Mesenchymal stem cell (in vitro differentiated cells and primary cell): Measurements from ENCODE around the gene ERGIC3.

ENCODE experiments used
- DNase-seq: peaks from one replicate; pipeline ENCODE4 v3.0.0-alpha.2; 2013
- H2AFZ ChIP-seq: one replicate; pipeline ENCODE4 v1.6.1; 2013; ENCODE audit warnings: low read depth, mild to moderate bottlenecking, control low read depth, inconsistent platforms, low read length, moderate library complexity
- H2AK5ac ChIP-seq: 2 replicates; pipeline ENCODE4 v1.6.1; 2013; ENCODE audit warnings: low read length, moderate library complexity, mild to moderate bottlenecking, inconsistent platforms; ENCODE audit not compliant: severe bottlenecking
- H2BK120ac ChIP-seq: one replicate; pipeline ENCODE4 v1.6.1; 2013; ENCODE audit warnings: low read depth, mild to moderate bottlenecking, inconsistent platforms, low read length, moderate library complexity
- H2BK12ac ChIP-seq, 2 experiments: one replicate each; pipeline ENCODE4 v1.6.1; 2013; ENCODE audit warnings: inconsistent platforms in 2 of 2, low read length in 2 of 2, mild to moderate bottlenecking in 2 of 2, moderate library complexity in 2 of 2, control low read depth in 1 of 2
- H2BK15ac ChIP-seq: one replicate; pipeline ENCODE4 v1.6.1; 2013; ENCODE audit warnings: mild to moderate bottlenecking, low read depth, inconsistent platforms; ENCODE audit not compliant: poor library complexity, severe bottlenecking
- H2BK5ac ChIP-seq: 2 replicates; pipeline ENCODE4 v1.6.1; 2013; ENCODE audit warnings: low read depth, mild to moderate bottlenecking, low read length, control low read depth, inconsistent platforms; ENCODE audit not compliant: poor library complexity, severe bottlenecking
- H3K14ac ChIP-seq, 2 experiments: one replicate each; pipeline ENCODE4 v1.6.1; 2013; ENCODE audit warnings: inconsistent platforms in 2 of 2, low read length in 2 of 2, control low read depth in 1 of 2, mild to moderate bottlenecking in 1 of 2, moderate library complexity in 1 of 2
- H3K18ac ChIP-seq, 2 experiments: one replicate each; pipeline ENCODE4 v1.6.1; 2013; ENCODE audit warnings: inconsistent platforms in 2 of 2, low read length in 2 of 2, control low read depth in 1 of 2, low read depth in 1 of 2, mild to moderate bottlenecking in 1 of 2
- H3K23ac ChIP-seq, 2 experiments: one replicate each; pipeline ENCODE4 v1.6.1; 2013; ENCODE audit warnings: inconsistent platforms in 2 of 2, low read length in 2 of 2, mild to moderate bottlenecking in 2 of 2, moderate library complexity in 2 of 2, control low read depth in 1 of 2
- H3K27ac ChIP-seq: 2 replicates; pipeline ENCODE4 v1.5.1; 2013; ENCODE audit warnings: mild to moderate bottlenecking, moderate library complexity, low read length, control low read depth, inconsistent platforms; ENCODE audit not compliant: poor library complexity, severe bottlenecking
- H3K27me3 ChIP-seq, 2 experiments: 2 replicates each; pipeline versions ENCODE4 v1.6.1 to v1.7.0; 2013; ENCODE audit warnings: low read length in 2 of 2, mild to moderate bottlenecking in 2 of 2, moderate library complexity in 2 of 2, control low read depth in 1 of 2, inconsistent platforms in 1 of 2; ENCODE audit not compliant: control insufficient read depth in 1 of 2, insufficient read depth in 1 of 2
- H3K36me3 ChIP-seq, 2 experiments: 2 replicates each; pipeline versions ENCODE4 v1.6.1 to v1.7.0; 2013; ENCODE audit warnings: low read length in 2 of 2, control low read depth in 1 of 2, inconsistent platforms in 1 of 2, low read depth in 1 of 2, mild to moderate bottlenecking in 1 of 2; ENCODE audit not compliant: insufficient read depth in 2 of 2, control insufficient read depth in 1 of 2
- H3K4ac ChIP-seq, 2 experiments: one replicate each; pipeline ENCODE4 v1.6.1; 2013; ENCODE audit warnings: inconsistent platforms in 2 of 2, low read length in 2 of 2, mild to moderate bottlenecking in 2 of 2, moderate library complexity in 2 of 2, control low read depth in 1 of 2, low read depth in 1 of 2
- H3K4me1 ChIP-seq: 2 replicates; pipeline ENCODE4 v1.6.1; 2013; ENCODE audit warnings: low read depth, low read length, control low read depth; ENCODE audit not compliant: control insufficient read depth, insufficient read depth
- H3K4me2 ChIP-seq: 2 replicates; pipeline ENCODE4 v1.6.1; 2013; ENCODE audit warnings: low read length, mild to moderate bottlenecking, inconsistent platforms; ENCODE audit not compliant: poor library complexity, severe bottlenecking
- H3K4me3 ChIP-seq, 2 experiments: 2 replicates each; pipeline versions ENCODE4 v1.5.1 to v1.7.0; 2013; ENCODE audit warnings: low read length in 2 of 2, mild to moderate bottlenecking in 2 of 2, control low read depth in 1 of 2, low read depth in 1 of 2; ENCODE audit not compliant: insufficient read depth in 1 of 2
- H3K79me1 ChIP-seq: replicated peaks from 2 replicates; pipeline ENCODE4 v1.6.1; 2013; ENCODE audit warnings: mild to moderate bottlenecking, control low read depth, low read length, inconsistent platforms; ENCODE audit not compliant: poor library complexity, severe bottlenecking
- H3K9ac ChIP-seq: 2 replicates; pipeline ENCODE4 v1.7.0; 2013; ENCODE audit warnings: mild to moderate bottlenecking, low read length, moderate library complexity
- H3K9me3 ChIP-seq: 2 replicates; pipeline ENCODE4 v1.7.0; 2013; ENCODE audit warnings: mild to moderate bottlenecking, low read length; ENCODE audit not compliant: control insufficient read depth
- H4K8ac ChIP-seq: one replicate; pipeline ENCODE4 v1.6.1; 2013; ENCODE audit warnings: inconsistent platforms, mild to moderate bottlenecking, low read length, moderate library complexity
- H4K91ac ChIP-seq: one replicate; pipeline ENCODE4 v1.6.1; 2013; ENCODE audit warnings: mild to moderate bottlenecking, low read length, inconsistent platforms
- WGBS: methylation state at CpG from one replicate; pipeline ENCODE4 v1.1.7; 2013; ENCODE audit warnings: mixed read lengths; 5-methylcytosine and 5-hydroxymethylcytosine counted together

The ERGIC3 gene

GRCh38 chr20:35518955-35519354 is 22.9 kb upstream of the ERGIC3 start:
- Histone ChIP-seq H3K9me3 (no peaks in the 10 kb centered on the region), H3K4ac (no peak overlapping the region), H3K9ac (no peak overlapping the region), H2AFZ (no peak overlapping the region), H3K4me1 (peaks cover 14% of the 10 kb centered on the region), H4K91ac (no peak overlapping the region), H2BK15ac (no peak overlapping the region), H3K23ac (no peak overlapping the region), H3K14ac (no peak overlapping the region), H2AK5ac (no peak overlapping the region), H2BK5ac (no peak overlapping the region), H3K4me3 (no peak overlapping the region), H3K27ac (no peak overlapping the region), H3K79me1 (peaks cover 4% of the 10 kb centered on the region), H3K27me3 (no peaks in the 10 kb centered on the region), H2BK12ac (no peak overlapping the region), H4K8ac (no peak overlapping the region), H3K4me2 (no peak overlapping the region), H3K18ac (no peak overlapping the region), H3K36me3 (peaks cover 15 to 17% of the 10 kb centered on the region in 2 experiments), H2BK120ac (no peak overlapping the region)
- WGBS, result 97% methylated on average over 9 of the region's 9 CpGs
- DNase-seq, result no peak

- H4K91ac ChIP-seq, result no peak overlapping the region
- H3K79me1 ChIP-seq, result no peaks in the 10 kb centered on the region
- H2BK15ac ChIP-seq, result no peak overlapping the region
- no peak overlapping the region for H3K4me2 ChIP-seq
- H3K9ac ChIP-seq, result no peak overlapping the region
- H3K27me3 ChIP-seq, result peaks cover 0 to 2% of the 10 kb centered on the region in 2 experiments
- no peak overlapping the region for H3K18ac ChIP-seq
- H4K8ac ChIP-seq, result no peak overlapping the region
- no peak overlapping the region for H2AFZ ChIP-seq
- H3K27ac ChIP-seq, result no peak overlapping the region
- 90% methylated on average over 5 of the region's 6 CpGs for WGBS
- no peak overlapping the region for H2BK5ac ChIP-seq
- H2BK120ac ChIP-seq, result no peak overlapping the region
- H3K23ac ChIP-seq, result no peak overlapping the region
- H3K4me3 ChIP-seq, result no peak overlapping the region
- H3K36me3 ChIP-seq, result no peaks in the 10 kb centered on the region
- DNase-seq, result no peak
- H3K9me3 ChIP-seq, result no peaks in the 10 kb centered on the region
- no peak overlapping the region for H3K14ac ChIP-seq
- H3K4ac ChIP-seq, result no peak overlapping the region
- no peak overlapping the region for H2BK12ac ChIP-seq
- no peak overlapping the region for H2AK5ac ChIP-seq
- H3K4me1 ChIP-seq, result peaks cover 1% of the 10 kb centered on the region
Measured at GRCh38 chr20:35523298-35523888, 18.5 kb upstream of the ERGIC3 start.

GRCh38 chr20:35525639-35526038 is 16.2 kb upstream of the ERGIC3 start:
- no peak overlapping the region for H2BK12ac ChIP-seq
- H4K91ac ChIP-seq, result no peak overlapping the region
- no peak overlapping the region for H3K4me3 ChIP-seq
- H2AFZ ChIP-seq, result no peak overlapping the region
- no peak overlapping the region for H3K14ac ChIP-seq
- DNase-seq, result no peak
- no peaks in the 10 kb centered on the region for H3K36me3 ChIP-seq
- H2AK5ac ChIP-seq, result no peak overlapping the region
- no peak overlapping the region for H2BK15ac ChIP-seq
- no peak overlapping the region for H3K4me2 ChIP-seq
- H3K4me1 ChIP-seq, result peaks cover 1% of the 10 kb centered on the region
- WGBS, result 100% methylated on average over 1 of the region's 1 CpG
- H3K27me3 ChIP-seq, result peaks cover 0 to 2% of the 10 kb centered on the region in 2 experiments
- H3K9ac ChIP-seq, result no peak overlapping the region
- no peak overlapping the region for H4K8ac ChIP-seq
- H3K4ac ChIP-seq, result no peak overlapping the region
- H3K27ac ChIP-seq, result no peak overlapping the region
- H3K9me3 ChIP-seq, result no peaks in the 10 kb centered on the region
- no peak overlapping the region for H2BK120ac ChIP-seq
- H2BK5ac ChIP-seq, result no peak overlapping the region
- H3K79me1 ChIP-seq, result no peaks in the 10 kb centered on the region
- no peak overlapping the region for H3K18ac ChIP-seq
- no peak overlapping the region for H3K23ac ChIP-seq

GRCh38 chr20:35527122-35527769 is 14.6 kb upstream of the ERGIC3 start:
- Histone ChIP-seq H3K4me1 (peaks cover 1% of the 10 kb centered on the region), H4K8ac (no peak overlapping the region)

More at GRCh38 chr20:35527122-35527769, 14.6 kb upstream of the ERGIC3 start:
- no peak for DNase-seq
- Histone ChIP-seq H3K4ac (no peak overlapping the region), H3K36me3 (no peaks in the 10 kb centered on the region), H3K14ac (no peak overlapping the region), H3K23ac (no peak overlapping the region), H3K4me3 (no peak overlapping the region), H3K4me2 (no peak overlapping the region), H3K27ac (no peak overlapping the region), H3K18ac (no peak overlapping the region), H2AFZ (no peak overlapping the region), H3K27me3 (peaks cover 0 to 2% of the 10 kb centered on the region in 2 experiments), H3K79me1 (no peaks in the 10 kb centered on the region), H2BK120ac (no peak overlapping the region), H2BK12ac (no peak overlapping the region), H2BK5ac (no peak overlapping the region), H3K9ac (no peak overlapping the region), H3K9me3 (no peaks in the 10 kb centered on the region), H2AK5ac (no peak overlapping the region), H4K91ac (no peak overlapping the region), H2BK15ac (no peak overlapping the region)
- 91% methylated on average over 12 of the region's 12 CpGs for WGBS
